Neural progenitor cell (in vitro differentiated cells): ENCODE results near the gene POLD4.

Source experiments
- EZH2 ChIP-seq: fragments of 200-600 bp; sonication (generic); IDR thresholded peaks from 2 replicates; pipeline ENCODE4 v1.6.1; 2017; ENCODE audit warnings: antibody characterized with exemption, mild to moderate bottlenecking, moderate library complexity
- TF ChIP-seq, protein P1 (sequence below): fragments of 200-600 bp; sonication (generic); IDR thresholded peaks from 2 replicates; pipeline ENCODE4 v1.5.1; 2017; ENCODE audit warnings: antibody characterized with exemption, mild to moderate bottlenecking

GRCh38 chr11:67376873-67377808 is 23.8 kb upstream of the POLD4 start:
- TF ChIP-seq, protein P1, sequence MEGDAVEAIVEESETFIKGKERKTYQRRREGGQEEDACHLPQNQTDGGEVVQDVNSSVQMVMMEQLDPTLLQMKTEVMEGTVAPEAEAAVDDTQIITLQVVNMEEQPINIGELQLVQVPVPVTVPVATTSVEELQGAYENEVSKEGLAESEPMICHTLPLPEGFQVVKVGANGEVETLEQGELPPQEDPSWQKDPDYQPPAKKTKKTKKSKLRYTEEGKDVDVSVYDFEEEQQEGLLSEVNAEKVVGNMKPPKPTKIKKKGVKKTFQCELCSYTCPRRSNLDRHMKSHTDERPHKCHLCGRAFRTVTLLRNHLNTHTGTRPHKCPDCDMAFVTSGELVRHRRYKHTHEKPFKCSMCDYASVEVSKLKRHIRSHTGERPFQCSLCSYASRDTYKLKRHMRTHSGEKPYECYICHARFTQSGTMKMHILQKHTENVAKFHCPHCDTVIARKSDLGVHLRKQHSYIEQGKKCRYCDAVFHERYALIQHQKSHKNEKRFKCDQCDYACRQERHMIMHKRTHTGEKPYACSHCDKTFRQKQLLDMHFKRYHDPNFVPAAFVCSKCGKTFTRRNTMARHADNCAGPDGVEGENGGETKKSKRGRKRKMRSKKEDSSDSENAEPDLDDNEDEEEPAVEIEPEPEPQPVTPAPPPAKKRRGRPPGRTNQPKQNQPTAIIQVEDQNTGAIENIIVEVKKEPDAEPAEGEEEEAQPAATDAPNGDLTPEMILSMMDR = no peak
- TF ChIP-seq EZH2 = no peak
